Measurements from ENCODE around the gene ENPP3.

- TF ChIP-seq SP1 (IDR thresholded peaks at IDR 0.05) (no peak), NFRKB (IDR thresholded peaks at IDR 0.05) (no peak), PKNOX1 (IDR thresholded peaks at IDR 0.05) (no peak), HDGF (IDR thresholded peaks at IDR 0.05; ENCODE audit: borderline replicate concordance) (no peak), SUZ12 (IDR thresholded peaks at IDR 0.05) (no peak), BHLHE40 (IDR thresholded peaks at IDR 0.05; ENCODE audit: borderline replicate concordance) (no peak), FOXM1 (IDR thresholded peaks at IDR 0.05; ENCODE audit: borderline replicate concordance) (no peak), FOXA1 (IDR thresholded peaks at IDR 0.05) (no peak), ZNF384 (IDR thresholded peaks at IDR 0.05) (no peak)
Observed at GRCh38 chr6:131730264-131730663, 93.2 kb downstream of the ENPP3 start.

Measured in HEK293T (cell line).